ENCODE measurements around the gene TMEM161A. TPM values are rescaled to one million over a fixed set of nuclear protein-coding genes. Genes with fewer than 3 reads are reported as not detected.
A peak's percentile ranks its signal among the peaks of the same experiment; 100 is the strongest.

Gene TMEM161A
- polyA plus RNA-seq, 3 donors from 2014 or later, result 22.0 to 44.4 (median 32.3) TPM

GRCh38 chr19:19083413-19084178, 54.7 kb downstream of the TMEM161A start:
- Mint-ChIP-seq H3K9me3 (no peaks in the 10 kb centered on the region), H3K27me3 (ENCODE audit: low read depth in 3 of 3) (peaks cover 0 to 1% (median 1%) of the 10 kb centered on the region in 3 donors), H3K4me3 (no peak overlapping the region), H3K4me1 (peaks cover 21 to 33% of the 10 kb centered on the region in 2 donors), H3K27ac (peak overlapping the region in 1 of 6 donors; percentile 17), H3K36me3 (no peaks in the 10 kb centered on the region)
- no peak for DNase-seq

- Mint-ChIP-seq H3K27me3 (ENCODE audit: low read depth in 3 of 3) (peaks cover 0 to 1% (median 1%) of the 10 kb centered on the region in 3 donors), H3K4me3 (no peak overlapping the region), H3K9me3 (no peaks in the 10 kb centered on the region), H3K36me3 (peaks cover 0 to 6% (median 3%) of the 10 kb centered on the region in 3 donors), H3K27ac (peak overlapping the region in 4 of 6 donors; percentile 9 to 53 (median 38)), H3K4me1 (peaks cover 32 to 48% of the 10 kb centered on the region in 2 donors)
- no peak for DNase-seq
These were observed 56.6 kb downstream of the TMEM161A start for GRCh38 chr19:19081642-19082151.

GRCh38 chr19:19079571-19079970, 58.7 kb downstream of the TMEM161A start:
- Mint-ChIP-seq H3K4me3 (no peak overlapping the region), H3K4me1 (peaks cover 32 to 48% of the 10 kb centered on the region in 2 donors)

GRCh38 chr19:19078801-19079200, 59.5 kb downstream of the TMEM161A start:
- H3K4me1 Mint-ChIP-seq, result peaks cover 38 to 56% of the 10 kb centered on the region in 2 donors
- H3K36me3 Mint-ChIP-seq, result peaks cover 0 to 6% (median 6%) of the 10 kb centered on the region in 3 donors
- DNase-seq, result no peak
- no peaks in the 10 kb centered on the region for H3K9me3 Mint-ChIP-seq
- H3K27me3 Mint-ChIP-seq (ENCODE audit: low read depth in 3 of 3), result peaks cover 0 to 2% (median 1%) of the 10 kb centered on the region in 3 donors
- H3K4me3 Mint-ChIP-seq, result no peak overlapping the region
- no peak overlapping the region for H3K27ac Mint-ChIP-seq

More at GRCh38 chr19:19079571-19079970, 58.7 kb downstream of the TMEM161A start:
- Mint-ChIP-seq H3K36me3 (peaks cover 0 to 6% (median 3%) of the 10 kb centered on the region in 3 donors), H3K27me3 (ENCODE audit: low read depth in 3 of 3) (peaks cover 0 to 1% (median under 1%) of the 10 kb centered on the region in 3 donors), H3K27ac (peak overlapping the region in 2 of 6 donors; percentile 8 to 49), H3K9me3 (no peaks in the 10 kb centered on the region)
- no peak for DNase-seq

GRCh38 chr19:19077103-19077502, 61.2 kb downstream of the TMEM161A start:
- Mint-ChIP-seq H3K4me3 (no peak overlapping the region), H3K4me1 (peaks cover 45 to 62% of the 10 kb centered on the region in 2 donors), H3K36me3 (peaks cover 0 to 12% (median 6%) of the 10 kb centered on the region in 3 donors)

GRCh38 chr19:19076476-19076875, 61.8 kb downstream of the TMEM161A start:
- DNase-seq, result no peak
- H3K27me3 Mint-ChIP-seq (ENCODE audit: low read depth in 3 of 3), result peaks cover 0 to 2% (median 0%) of the 10 kb centered on the region in 3 donors
- H3K4me3 Mint-ChIP-seq, result no peak overlapping the region
- H3K36me3 Mint-ChIP-seq, result peaks cover 0 to 12% (median 6%) of the 10 kb centered on the region in 3 donors
- no peaks in the 10 kb centered on the region for H3K9me3 Mint-ChIP-seq
- no peak overlapping the region for H3K27ac Mint-ChIP-seq
- H3K4me1 Mint-ChIP-seq, result peaks cover 45 to 60% of the 10 kb centered on the region in 2 donors

More at GRCh38 chr19:19077103-19077502, 61.2 kb downstream of the TMEM161A start:
- Mint-ChIP-seq H3K27me3 (ENCODE audit: low read depth in 3 of 3) (peaks cover 0 to 2% (median 1%) of the 10 kb centered on the region in 3 donors), H3K27ac (no peak overlapping the region), H3K9me3 (no peaks in the 10 kb centered on the region)
- no peak for DNase-seq

GRCh38 chr19:19075126-19075525, 63.2 kb downstream of the TMEM161A start:
- H3K4me1 Mint-ChIP-seq, result peaks cover 50 to 65% of the 10 kb centered on the region in 2 donors

GRCh38 chr19:19074196-19074882, 63.9 kb downstream of the TMEM161A start:
- peaks cover 0 to 12% (median 6%) of the 10 kb centered on the region in 3 donors for H3K36me3 Mint-ChIP-seq
- H3K4me3 Mint-ChIP-seq, result no peak overlapping the region
- H3K9me3 Mint-ChIP-seq, result no peaks in the 10 kb centered on the region
- H3K27me3 Mint-ChIP-seq (ENCODE audit: low read depth in 3 of 3), result peaks cover 0 to 2% (median 0%) of the 10 kb centered on the region in 3 donors
- no peak for DNase-seq
- H3K27ac Mint-ChIP-seq, result peak overlapping the region in 5 of 6 donors; percentile 0 to 69 (median 26)
- peaks cover 48 to 63% of the 10 kb centered on the region in 2 donors for H3K4me1 Mint-ChIP-seq

More at GRCh38 chr19:19075126-19075525, 63.2 kb downstream of the TMEM161A start:
- DNase-seq, result no peak
- Mint-ChIP-seq H3K27ac (peak overlapping the region in 2 of 6 donors; percentile 2 to 36), H3K27me3 (ENCODE audit: low read depth in 3 of 3) (peaks cover 0 to 2% (median 0%) of the 10 kb centered on the region in 3 donors), H3K4me3 (no peak overlapping the region), H3K36me3 (peaks cover 0 to 12% (median 6%) of the 10 kb centered on the region in 3 donors), H3K9me3 (no peaks in the 10 kb centered on the region)

GRCh38 chr19:19071897-19072296, 66.4 kb downstream of the TMEM161A start:
- Mint-ChIP-seq H3K9me3 (no peaks in the 10 kb centered on the region), H3K4me3 (no peak overlapping the region), H3K27me3 (ENCODE audit: low read depth in 3 of 3) (peaks cover 0 to 3% (median 0%) of the 10 kb centered on the region in 3 donors), H3K36me3 (peaks cover 0 to 5% (median 3%) of the 10 kb centered on the region in 3 donors), H3K27ac (no peak overlapping the region), H3K4me1 (peaks cover 56 to 61% of the 10 kb centered on the region in 2 donors)
- no peak for DNase-seq

Other genes starting within 250 kb of the TMEM161A start
- gene CERS1, start 242.3 kb downstream of the TMEM161A start, polyA plus RNA-seq, result not detected
- gene COPE, start 219.1 kb downstream of the TMEM161A start, polyA plus RNA-seq, result 100 to 1,000 TPM; 378 to 407 (median 401) TPM
- gene DDX49, start 218.8 kb downstream of the TMEM161A start, polyA plus RNA-seq, result 10 to 100 TPM; 33.1 to 54.2 (median 48.9) TPM
- under 1 TPM in 1 of 3 donors, not detected in 2; 0.47 TPM for gene HOMER3, start 197.3 kb downstream of the TMEM161A start, polyA plus RNA-seq
- gene SUGP2, start 105.0 kb downstream of the TMEM161A start, polyA plus RNA-seq, result 10 to 100 TPM in 1 of 3 donors, 1 to 10 TPM in 2; 7.4 to 19.4 (median 7.9) TPM
- gene ARMC6, start 104.9 kb downstream of the TMEM161A start, polyA plus RNA-seq, result 10 to 100 TPM; 45.8 to 58.4 (median 49.9) TPM
- 10 to 100 TPM; 10.4 to 24.8 (median 12.9) TPM for gene SLC25A42, start 74.5 kb downstream of the TMEM161A start, polyA plus RNA-seq
- gene MEF2B, start 31.8 kb upstream of the TMEM161A start, polyA plus RNA-seq, result under 1 TPM in 2 of 3 donors, not detected in 1; 0.35 to 0.82 TPM
- gene BORCS8, start 53.7 kb upstream of the TMEM161A start, polyA plus RNA-seq, result 10 to 100 TPM; 20.3 to 29.6 (median 26.9) TPM
- 100 to 1,000 TPM in 1 of 3 donors, 10 to 100 TPM in 2; 93.2 to 105 (median 93.4) TPM for gene RFXANK, start 53.8 kb upstream of the TMEM161A start, polyA plus RNA-seq
- 10 to 100 TPM; 15.4 to 27.2 (median 26.8) TPM for gene NR2C2AP, start 64.9 kb upstream of the TMEM161A start, polyA plus RNA-seq
- gene NCAN, start 73.5 kb upstream of the TMEM161A start, polyA plus RNA-seq, result not detected
- not detected for gene TM6SF2, start 134.8 kb upstream of the TMEM161A start, polyA plus RNA-seq
- 10 to 100 TPM; 25.4 to 47.1 (median 27.7) TPM for gene SUGP1, start 182.0 kb upstream of the TMEM161A start, polyA plus RNA-seq
- 10 to 100 TPM in 2 of 3 donors, 1 to 10 TPM in 1; 8.5 to 25.5 (median 21.0) TPM for gene MAU2, start 182.4 kb upstream of the TMEM161A start, polyA plus RNA-seq